MM.1S (cell line): Measurements from ENCODE around the gene GRB10.

Experiments used
- DNase-seq: peaks from one replicate; pipeline ENCODE4 v3.0.0-alpha.2; 2015
- H2AFZ ChIP-seq: fragments of 300-600 bp; sonication (generic); 2 replicates; pipeline ENCODE4 v1.6.0; 2016; ENCODE audit warnings: antibody characterized with exemption, low read length
- H3F3A ChIP-seq: fragments of 300-600 bp; sonication (generic); 2 replicates; pipeline ENCODE4 v1.6.1; 2016; ENCODE audit warnings: mild to moderate bottlenecking, antibody characterized with exemption, low read length, moderate library complexity, mixed read lengths; ENCODE audit not compliant: insufficient read depth
- H3K27ac ChIP-seq: fragments of 300-600 bp; sonication (generic); 2 replicates; pipeline ENCODE4 v1.5.1; 2016; ENCODE audit warnings: mild to moderate bottlenecking, low read length
- H3K27me3 ChIP-seq: fragments of 300-600 bp; sonication (generic); replicated peaks from 2 replicates; pipeline ENCODE4 v1.6.0; 2016; ENCODE audit warnings: low read length; ENCODE audit not compliant: insufficient read depth
- H3K36me3 ChIP-seq: fragments of 300-600 bp; sonication (generic); replicated peaks from 2 replicates; pipeline ENCODE4 v1.6.1; 2016; ENCODE audit warnings: mild to moderate bottlenecking, low read length, mixed read lengths; ENCODE audit not compliant: insufficient read depth
- H3K4me1 ChIP-seq: fragments of 300-600 bp; sonication (generic); 2 replicates; pipeline ENCODE4 v1.6.1; 2016; ENCODE audit warnings: low read length, mixed read lengths
- H3K4me2 ChIP-seq: fragments of 300-600 bp; sonication (generic); 2 replicates; pipeline ENCODE4 v1.6.0; 2016; ENCODE audit warnings: low read depth, low read length
- H3K4me3 ChIP-seq: fragments of 300-600 bp; sonication (generic); 2 replicates; pipeline ENCODE4 v1.5.1; 2016; ENCODE audit warnings: low read length, mixed read lengths
- H3K79me2 ChIP-seq: fragments of 300-600 bp; sonication (generic); 2 replicates; pipeline ENCODE4 v1.6.1; 2016; ENCODE audit warnings: mixed run types, low read length, mixed read lengths
- H3K9ac ChIP-seq: fragments of 300-600 bp; sonication (generic); 2 replicates; pipeline ENCODE4 v1.6.1; 2016; ENCODE audit warnings: low read length, mixed read lengths
- H3K9me2 ChIP-seq: fragments of 300-600 bp; sonication (generic); replicated peaks from 2 replicates; pipeline ENCODE4 v1.6.1; 2016; ENCODE audit warnings: mild to moderate bottlenecking, low read length, mixed read lengths; ENCODE audit not compliant: insufficient read depth
- H3K9me3 ChIP-seq: fragments of 300-600 bp; sonication (generic); replicated peaks from 2 replicates; pipeline ENCODE4 v1.6.1; 2016; ENCODE audit warnings: mild to moderate bottlenecking, low read length, mixed read lengths; ENCODE audit not compliant: insufficient read depth
- H4K20me1 ChIP-seq: fragments of 300-600 bp; sonication (generic); 2 replicates; pipeline ENCODE4 v1.6.1; 2016; ENCODE audit warnings: mild to moderate bottlenecking, low read length, moderate library complexity, mixed read lengths; ENCODE audit not compliant: insufficient read depth
- CTCF ChIP-seq: fragments of 300-600 bp; sonication (generic); IDR thresholded peaks from 2 replicates; pipeline ENCODE4 v1.5.1; 2016; ENCODE audit warnings: antibody characterized with exemption, low read length, mixed read lengths
- EZH2 ChIP-seq: fragments of 300-600 bp; sonication (generic); optimal IDR thresholded peaks from 2 replicates; pipeline ENCODE3; 2017; ENCODE audit warnings: low read depth, mild to moderate bottlenecking, antibody characterized with exemption, low read length, mixed read lengths
- EZH2phosphoT487 ChIP-seq: fragments of 300-600 bp; sonication (generic); IDR thresholded peaks from 2 replicates; pipeline ENCODE4 v1.6.1; 2018; ENCODE audit warnings: antibody characterized with exemption, low read length

GRB10 gene

GRCh38 chr7:50645186-50645585, 137.5 kb downstream of the GRB10 start:
- Histone ChIP-seq H3K79me2 (no peaks in the 10 kb centered on the region), H3K36me3 (no peaks in the 10 kb centered on the region), H3K9me3 (no peaks in the 10 kb centered on the region), H3K4me3 (no peak overlapping the region), H3F3A (no peaks in the 10 kb centered on the region), H3K9ac (no peak overlapping the region), H3K4me1 (no peaks in the 10 kb centered on the region), H3K9me2 (no peaks in the 10 kb centered on the region), H3K27me3 (no peaks in the 10 kb centered on the region), H3K4me2 (no peak overlapping the region), H2AFZ (no peak overlapping the region), H3K27ac (no peak overlapping the region), H4K20me1 (no peaks in the 10 kb centered on the region)
- DNase-seq: no peak
- TF ChIP-seq CTCF (no peak), EZH2 (no peak), EZH2phosphoT487 (no peak)

- no peak for DNase-seq
- TF ChIP-seq EZH2 (no peak), EZH2phosphoT487 (no peak), CTCF (no peak)
- Histone ChIP-seq H3K4me2 (no peak overlapping the region), H3K4me1 (no peaks in the 10 kb centered on the region), H4K20me1 (no peaks in the 10 kb centered on the region), H2AFZ (no peak overlapping the region), H3K27ac (no peak overlapping the region), H3F3A (no peaks in the 10 kb centered on the region), H3K9ac (no peak overlapping the region), H3K9me2 (no peaks in the 10 kb centered on the region), H3K36me3 (no peaks in the 10 kb centered on the region), H3K79me2 (no peaks in the 10 kb centered on the region), H3K27me3 (no peaks in the 10 kb centered on the region), H3K4me3 (no peak overlapping the region), H3K9me3 (no peaks in the 10 kb centered on the region)
Observed at GRCh38 chr7:50644586-50644985, 138.1 kb downstream of the GRB10 start.

- no peaks in the 10 kb centered on the region for H3K79me2 ChIP-seq
- TF ChIP-seq EZH2phosphoT487 (no peak), EZH2 (no peak), CTCF (no peak)
- H2AFZ ChIP-seq: no peak overlapping the region
- H3K4me1 ChIP-seq: no peaks in the 10 kb centered on the region
- H3K27me3 ChIP-seq: no peaks in the 10 kb centered on the region
- H3K9me3 ChIP-seq: no peaks in the 10 kb centered on the region
- H3K9ac ChIP-seq: no peak overlapping the region
- no peak overlapping the region for H3K4me2 ChIP-seq
- no peak for DNase-seq
- no peak overlapping the region for H3K27ac ChIP-seq
- no peaks in the 10 kb centered on the region for H3K36me3 ChIP-seq
- H3F3A ChIP-seq: no peaks in the 10 kb centered on the region
- H3K9me2 ChIP-seq: no peaks in the 10 kb centered on the region
- no peak overlapping the region for H3K4me3 ChIP-seq
- H4K20me1 ChIP-seq: no peaks in the 10 kb centered on the region
Observed at GRCh38 chr7:50644114-50644513, 138.6 kb downstream of the GRB10 start.
